ENCODE results near the gene MOG. TPM values are rescaled to one million over a fixed set of nuclear protein-coding genes. Genes with fewer than 3 reads are reported as not detected.

Gene MOG
- total RNA-seq, 1 experiment from 2014 or later = not detected

- Histone ChIP-seq H2AFZ (ENCODE audit: low read length) (no peak overlapping the region), H3K9me2 (replicated peaks; ENCODE audit: insufficient read depth, low read length) (no peaks in the 10 kb centered on the region), H3K4me2 (ENCODE audit: low read depth, low read length, poor library complexity, severe bottlenecking) (no peak overlapping the region), H3K4me1 (ENCODE audit: low read length) (no peaks in the 10 kb centered on the region; the same call in 1 of the 2 replicates), H3K4me3 (ENCODE audit: low read length) (no peak overlapping the region), H3K79me2 (ENCODE audit: low read length) (no peaks in the 10 kb centered on the region), H3K27me3 (ENCODE audit: low read length) (no peaks in the 10 kb centered on the region), H3K9ac (ENCODE audit: low read length) (no peak overlapping the region), H3K27ac (ENCODE audit: low read length) (no peak overlapping the region), H4K20me1 (ENCODE audit: insufficient read depth, low read depth, low read length) (no peaks in the 10 kb centered on the region), H3K9me3 (ENCODE audit: low read length) (no peaks in the 10 kb centered on the region), H3K36me3 (ENCODE audit: insufficient read depth, low read length) (no peaks in the 10 kb centered on the region)
- DNase-seq = no peak
Measured at GRCh38 chr6:29710281-29710941, 53.5 kb downstream of the MOG start.

DNA sequence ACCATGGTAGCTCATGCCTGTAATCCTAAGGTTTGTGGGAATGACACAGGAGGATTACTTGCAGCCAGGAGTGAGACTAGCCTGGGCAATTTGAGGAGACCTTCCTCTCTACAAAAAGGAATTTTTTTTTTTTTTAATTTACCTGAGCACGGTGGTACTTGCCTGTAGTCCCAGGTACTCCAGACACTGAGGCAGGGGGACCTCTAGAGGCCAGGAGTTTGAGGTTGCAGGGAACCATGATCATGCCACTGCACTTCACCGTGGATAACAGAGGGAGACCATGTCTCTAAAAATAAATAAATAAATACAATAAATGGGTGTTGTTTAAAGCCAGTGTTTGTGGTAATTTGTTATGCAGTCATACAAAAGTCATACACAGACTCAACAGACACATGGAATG, 64.0 kb downstream of the MOG start:
- no peaks in the 10 kb centered on the region for H3K9me3 ChIP-seq (ENCODE audit: low read length)
- no peak overlapping the region for H3K4me2 ChIP-seq (ENCODE audit: low read depth, low read length, poor library complexity, severe bottlenecking)
- no peak overlapping the region for H3K27ac ChIP-seq (ENCODE audit: low read length)
- no peak overlapping the region for H3K4me3 ChIP-seq (ENCODE audit: low read length)
- no peaks in the 10 kb centered on the region for H3K4me1 ChIP-seq (ENCODE audit: low read length)
- no peak overlapping the region for H3K9ac ChIP-seq (ENCODE audit: low read length)
- DNase-seq = no peak
- H3K36me3 ChIP-seq (ENCODE audit: insufficient read depth, low read length) = no peaks in the 10 kb centered on the region
- no peak overlapping the region for H2AFZ ChIP-seq (ENCODE audit: low read length)
- no peaks in the 10 kb centered on the region for H3K27me3 ChIP-seq (ENCODE audit: low read length)
- H3K9me2 ChIP-seq (replicated peaks; ENCODE audit: insufficient read depth, low read length) = no peaks in the 10 kb centered on the region
- no peaks in the 10 kb centered on the region for H4K20me1 ChIP-seq (ENCODE audit: insufficient read depth, low read depth, low read length)
- H3K79me2 ChIP-seq (ENCODE audit: low read length) = no peaks in the 10 kb centered on the region

Small RNA genes lying within 50 kb of the gene (small RNA-seq; reads per million reads assigned to genes)
- 0.12 reads per million for gene SUMO2P1

Other genes with a start within 250 kb of the MOG start
- gene OR12D1, start 242.2 kb upstream of the MOG start, total RNA-seq (2014; rRNA removed; shearing (Covaris generic); ENCODE audit: low replicate concordance) = not detected in 2 replicates
- not detected in 2 replicates for gene OR10C1, start 217.8 kb upstream of the MOG start, total RNA-seq (2014; rRNA removed; shearing (Covaris generic); ENCODE audit: low replicate concordance)
- gene OR11A1, start 200.0 kb upstream of the MOG start, total RNA-seq (2014; rRNA removed; shearing (Covaris generic); ENCODE audit: low replicate concordance) = not detected in 2 replicates
- not detected in 2 replicates for gene OR2H1, start 199.9 kb upstream of the MOG start, total RNA-seq (2014; rRNA removed; shearing (Covaris generic); ENCODE audit: low replicate concordance)
- not detected in 2 replicates for gene MAS1L, start 169.1 kb upstream of the MOG start, total RNA-seq (2014; rRNA removed; shearing (Covaris generic); ENCODE audit: low replicate concordance)
- not detected in 2 replicates for gene UBD, start 97.4 kb upstream of the MOG start, total RNA-seq (2014; rRNA removed; shearing (Covaris generic); ENCODE audit: low replicate concordance)
- gene OR2H2, start 72.0 kb upstream of the MOG start, total RNA-seq (2014; rRNA removed; shearing (Covaris generic); ENCODE audit: low replicate concordance) = not detected in 2 replicates
- 9.9 and 10.5 TPM in 2 replicates for gene GABBR1, start 23.9 kb upstream of the MOG start, total RNA-seq (2014; rRNA removed; shearing (Covaris generic); ENCODE audit: low replicate concordance)
- not detected in 2 replicates for gene ZFP57, start 24.1 kb downstream of the MOG start, total RNA-seq (2014; rRNA removed; shearing (Covaris generic); ENCODE audit: low replicate concordance)
- gene HLA-F, start 66.3 kb downstream of the MOG start, total RNA-seq (2014; rRNA removed; shearing (Covaris generic); ENCODE audit: low replicate concordance) = 8.5 and 17.2 TPM in 2 replicates
- gene HLA-G, start 170.7 kb downstream of the MOG start, total RNA-seq (2014; rRNA removed; shearing (Covaris generic); ENCODE audit: low replicate concordance) = not detected in 2 replicates

Data from Karpas-422 (cell line).